KMS-11 (cell line): Measurements from ENCODE around the gene MAP3K21.

Experiments used
- H2AFZ ChIP-seq: fragments of 200-600 bp; sonication (generic); 2 replicates; pipeline ENCODE4 v1.6.1; 2016; ENCODE audit warnings: antibody characterized with exemption, mixed run types, low read depth
- H3K27ac ChIP-seq: fragments of 200-600 bp; sonication (generic); 2 replicates; pipeline ENCODE4 v1.6.1; 2016; ENCODE audit warnings: mild to moderate bottlenecking, mixed run types
- H3K27me3 ChIP-seq: fragments of 200-600 bp; sonication (generic); 2 replicates; pipeline ENCODE4 v1.6.1; 2017; ENCODE audit warnings: mild to moderate bottlenecking, low read depth, mixed run types, moderate library complexity; ENCODE audit not compliant: insufficient read depth
- H3K36me3 ChIP-seq: fragments of 200-600 bp; sonication (generic); 2 replicates; pipeline ENCODE4 v1.6.1; 2017; ENCODE audit warnings: mild to moderate bottlenecking, mixed run types; ENCODE audit not compliant: insufficient read depth
- H3K4me1 ChIP-seq: fragments of 200-600 bp; sonication (generic); 2 replicates; pipeline ENCODE4 v1.6.1; 2016; ENCODE audit warnings: mild to moderate bottlenecking, low read depth, mixed run types; ENCODE audit not compliant: poor library complexity, severe bottlenecking
- H3K4me2 ChIP-seq: fragments of 200-600 bp; sonication (generic); 2 replicates; pipeline ENCODE4 v1.7.0; 2016; ENCODE audit warnings: mild to moderate bottlenecking, mixed run types
- H3K4me3 ChIP-seq: fragments of 200-600 bp; sonication (generic); IDR thresholded peaks from 2 replicates; pipeline ENCODE4 v1.6.1; 2017; ENCODE audit warnings: low read depth, low read length, mixed read lengths; ENCODE audit not compliant: insufficient read depth
- H3K79me2 ChIP-seq: fragments of 200-600 bp; sonication (generic); 2 replicates; pipeline ENCODE4 v1.6.1; 2016; ENCODE audit warnings: low read depth, mixed run types; ENCODE audit not compliant: insufficient read depth
- H3K9ac ChIP-seq: fragments of 200-600 bp; sonication (generic); 2 replicates; pipeline ENCODE4 v1.6.1; 2016; ENCODE audit warnings: mild to moderate bottlenecking, mixed run types
- H4K20me1 ChIP-seq: fragments of 200-600 bp; sonication (generic); 2 replicates; pipeline ENCODE4 v1.6.1; 2016; ENCODE audit warnings: mild to moderate bottlenecking, mixed run types; ENCODE audit not compliant: insufficient read depth
- TF ChIP-seq, protein P1 (sequence below): fragments of 200-600 bp; sonication (generic); conservative IDR thresholded peaks from 2 replicates; pipeline ENCODE4 v1.6.1; 2017; ENCODE audit warnings: low read depth, mild to moderate bottlenecking, antibody characterized with exemption, low read length, moderate library complexity, mixed read lengths

MAP3K21 gene

DNA sequence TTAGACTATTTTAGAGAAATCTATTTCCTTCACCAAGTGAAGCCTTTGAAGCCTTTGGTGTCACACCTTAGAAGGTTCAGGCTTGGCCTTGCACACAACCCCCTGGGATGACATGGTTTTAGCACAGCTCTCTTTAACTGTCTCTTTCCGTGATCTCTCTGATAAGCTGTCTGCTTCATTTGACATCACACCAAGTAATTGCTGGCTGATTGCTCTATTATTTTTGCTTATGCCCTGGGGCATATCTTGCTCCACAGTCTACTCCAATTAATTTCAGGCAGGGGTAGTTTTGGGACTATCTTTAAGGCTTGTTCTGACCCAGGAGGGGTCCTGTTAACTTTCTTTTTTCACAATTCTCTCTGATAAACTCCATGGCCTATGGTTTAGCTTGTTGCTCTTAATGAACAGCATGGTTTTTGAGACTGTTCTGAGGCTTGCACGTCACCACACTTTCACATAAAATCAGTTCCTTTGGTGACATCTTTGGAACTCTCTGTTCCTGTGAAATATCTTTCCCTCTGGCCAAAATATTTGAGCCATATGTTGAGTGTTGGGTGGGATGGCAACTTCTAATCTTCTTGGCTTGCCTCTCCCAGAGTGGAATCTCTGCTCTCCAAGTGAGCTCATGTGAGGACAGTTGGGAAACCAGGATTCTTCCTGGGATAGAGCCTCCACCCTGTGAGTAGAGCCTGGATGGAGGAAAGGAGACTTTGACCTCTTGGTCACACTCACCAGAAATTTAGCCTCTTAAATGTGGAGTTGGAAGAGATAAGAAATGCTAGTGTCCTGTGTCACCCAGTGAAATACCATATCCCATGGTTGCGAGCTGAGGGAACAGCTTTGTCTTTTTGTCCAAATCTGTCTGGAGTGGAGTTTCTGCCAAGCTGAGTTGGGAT, 63.6 kb downstream of the MAP3K21 start:
- Histone ChIP-seq H3K4me1 (peaks cover 7% of the 10 kb centered on the region), H3K27ac (no peak overlapping the region), H4K20me1 (no peaks in the 10 kb centered on the region), H3K79me2 (no peaks in the 10 kb centered on the region), H3K27me3 (no peaks in the 10 kb centered on the region), H3K4me2 (no peak overlapping the region), H3K36me3 (no peaks in the 10 kb centered on the region), H3K4me3 (no peak overlapping the region), H2AFZ (no peak overlapping the region), H3K9ac (no peak overlapping the region)
- TF ChIP-seq, protein P1, sequence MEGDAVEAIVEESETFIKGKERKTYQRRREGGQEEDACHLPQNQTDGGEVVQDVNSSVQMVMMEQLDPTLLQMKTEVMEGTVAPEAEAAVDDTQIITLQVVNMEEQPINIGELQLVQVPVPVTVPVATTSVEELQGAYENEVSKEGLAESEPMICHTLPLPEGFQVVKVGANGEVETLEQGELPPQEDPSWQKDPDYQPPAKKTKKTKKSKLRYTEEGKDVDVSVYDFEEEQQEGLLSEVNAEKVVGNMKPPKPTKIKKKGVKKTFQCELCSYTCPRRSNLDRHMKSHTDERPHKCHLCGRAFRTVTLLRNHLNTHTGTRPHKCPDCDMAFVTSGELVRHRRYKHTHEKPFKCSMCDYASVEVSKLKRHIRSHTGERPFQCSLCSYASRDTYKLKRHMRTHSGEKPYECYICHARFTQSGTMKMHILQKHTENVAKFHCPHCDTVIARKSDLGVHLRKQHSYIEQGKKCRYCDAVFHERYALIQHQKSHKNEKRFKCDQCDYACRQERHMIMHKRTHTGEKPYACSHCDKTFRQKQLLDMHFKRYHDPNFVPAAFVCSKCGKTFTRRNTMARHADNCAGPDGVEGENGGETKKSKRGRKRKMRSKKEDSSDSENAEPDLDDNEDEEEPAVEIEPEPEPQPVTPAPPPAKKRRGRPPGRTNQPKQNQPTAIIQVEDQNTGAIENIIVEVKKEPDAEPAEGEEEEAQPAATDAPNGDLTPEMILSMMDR = no peak

DNA sequence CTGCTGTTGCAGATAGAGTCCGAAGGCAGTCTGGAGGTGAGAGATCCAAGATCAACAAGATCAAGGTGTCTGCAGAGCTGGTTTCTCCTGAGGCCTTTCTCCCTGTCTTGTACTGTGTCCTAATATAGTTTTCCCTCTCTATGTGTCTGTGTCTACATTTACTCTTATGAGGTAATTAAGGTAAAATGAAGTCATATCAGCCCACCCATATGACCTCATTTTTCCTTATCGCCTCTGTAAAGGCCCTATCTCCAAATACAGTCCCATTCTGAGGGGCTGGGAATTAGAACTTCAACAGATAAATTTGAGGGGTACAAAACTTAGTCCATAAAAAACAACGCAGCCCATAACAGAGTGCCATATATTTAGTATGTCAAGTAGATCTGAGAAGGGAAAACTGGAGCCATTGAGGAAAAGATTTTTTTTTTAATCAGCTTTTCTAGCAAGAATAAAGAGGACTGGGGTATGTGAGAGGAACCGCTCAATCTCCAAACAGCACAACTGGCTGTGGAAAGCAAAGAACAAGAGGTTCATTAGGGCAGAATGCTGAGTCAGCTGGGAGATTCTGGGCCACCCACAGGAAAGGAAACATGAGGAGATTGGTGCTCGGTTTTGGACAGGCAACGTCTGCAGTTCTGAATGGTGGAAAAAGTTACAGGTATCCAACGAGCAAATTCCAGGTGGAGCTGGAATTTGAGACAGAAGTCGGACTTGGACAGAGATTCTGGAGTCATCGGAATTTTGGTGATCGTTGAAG, 65.7 kb downstream of the MAP3K21 start:
- no peak overlapping the region for H3K4me3 ChIP-seq
- no peaks in the 10 kb centered on the region for H3K36me3 ChIP-seq
- H3K27me3 ChIP-seq = no peaks in the 10 kb centered on the region
- no peaks in the 10 kb centered on the region for H3K79me2 ChIP-seq
- no peaks in the 10 kb centered on the region for H4K20me1 ChIP-seq
- no peak overlapping the region for H3K9ac ChIP-seq
- TF ChIP-seq, protein P1 = no peak
- H3K4me2 ChIP-seq = no peak overlapping the region
- H3K27ac ChIP-seq = no peak overlapping the region
- H3K4me1 ChIP-seq = peaks cover 7% of the 10 kb centered on the region
- no peak overlapping the region for H2AFZ ChIP-seq

DNA sequence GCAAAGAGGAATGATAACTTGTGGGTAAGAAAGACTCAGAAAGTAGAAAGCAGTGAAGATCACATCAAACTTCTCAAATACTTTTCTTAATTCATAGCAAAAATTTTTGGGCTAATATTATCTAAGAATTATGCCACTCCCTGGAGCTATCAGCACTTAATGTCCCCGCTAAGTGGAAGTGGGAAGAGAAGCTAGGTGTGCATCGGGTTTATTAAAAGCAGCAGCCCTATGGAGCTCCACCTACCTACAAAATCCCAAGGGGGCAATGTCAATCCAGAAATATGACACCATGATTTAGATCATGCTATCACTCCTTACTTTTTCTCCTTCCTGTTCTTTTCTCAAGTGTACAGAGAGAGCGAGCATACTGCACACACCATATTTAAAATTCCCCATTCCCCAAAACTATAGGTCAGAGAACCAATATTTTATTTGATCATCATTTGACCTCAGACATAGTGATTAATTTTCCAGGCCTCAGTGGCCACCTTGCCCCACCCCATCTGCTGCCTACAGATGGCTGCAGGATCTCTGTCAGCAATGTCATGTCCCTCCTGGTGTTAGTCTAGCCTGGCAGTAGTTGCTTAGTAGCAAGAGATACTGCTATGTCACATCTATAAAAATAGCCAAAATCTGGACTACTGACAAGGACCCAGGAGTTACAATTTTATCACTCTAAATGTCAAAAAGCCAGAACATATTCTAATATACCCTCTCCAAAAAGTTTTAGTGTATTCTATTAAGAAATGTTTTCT, 66.6 kb downstream of the MAP3K21 start:
- Histone ChIP-seq H3K36me3 (no peaks in the 10 kb centered on the region), H3K4me1 (peaks cover 7% of the 10 kb centered on the region), H3K9ac (no peak overlapping the region), H3K4me2 (no peak overlapping the region), H3K4me3 (no peak overlapping the region), H3K79me2 (no peaks in the 10 kb centered on the region), H3K27me3 (no peaks in the 10 kb centered on the region), H3K27ac (no peak overlapping the region), H2AFZ (no peak overlapping the region), H4K20me1 (no peaks in the 10 kb centered on the region)
- TF ChIP-seq, protein P1 = no peak

DNA sequence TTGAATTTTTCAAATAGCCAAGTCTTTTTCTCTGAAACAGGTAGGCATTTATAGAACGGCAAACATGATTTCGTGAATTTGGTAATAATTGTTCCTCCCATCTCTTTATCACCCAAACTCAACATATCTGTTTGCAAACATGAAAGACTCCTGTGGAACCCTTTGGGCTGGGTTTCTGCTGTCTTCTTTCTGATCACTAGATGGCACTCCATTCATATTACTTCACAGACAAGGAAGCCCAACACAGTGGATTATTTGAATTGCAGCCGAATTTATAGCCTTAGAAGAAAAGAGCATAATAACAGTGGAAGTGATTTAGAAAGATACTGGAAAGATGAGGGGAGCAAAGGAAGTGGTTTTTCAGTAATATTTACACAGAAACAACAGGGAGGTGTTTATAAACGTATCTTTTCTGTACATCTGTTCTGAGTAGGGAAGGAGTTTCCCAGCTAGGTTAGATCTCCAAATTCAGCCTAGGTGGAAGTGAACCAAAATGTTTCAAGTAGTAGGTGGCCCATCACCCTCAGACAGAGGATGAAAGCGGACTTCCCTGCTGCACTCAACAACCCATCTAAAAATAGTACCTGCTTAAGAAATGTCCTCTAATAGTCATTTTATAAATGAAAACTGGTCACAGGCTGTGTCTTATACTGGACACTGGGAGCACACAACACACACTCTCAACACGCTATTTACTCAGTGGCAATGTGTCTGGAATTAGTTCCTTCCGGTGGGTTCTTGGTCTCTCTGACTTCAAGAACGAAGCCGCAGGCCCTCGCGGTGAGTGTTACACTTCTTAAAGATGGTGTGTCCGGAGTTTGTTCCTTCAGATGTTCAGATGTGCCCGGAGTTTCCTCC, 67.6 kb downstream of the MAP3K21 start:
- Histone ChIP-seq H3K4me3 (no peak overlapping the region), H3K79me2 (no peaks in the 10 kb centered on the region), H4K20me1 (no peaks in the 10 kb centered on the region), H2AFZ (peak overlapping the region; percentile 20), H3K27ac (no peak overlapping the region), H3K36me3 (no peaks in the 10 kb centered on the region), H3K4me2 (no peak overlapping the region), H3K4me1 (peaks cover 7% of the 10 kb centered on the region), H3K9ac (no peak overlapping the region), H3K27me3 (no peaks in the 10 kb centered on the region)
- TF ChIP-seq, protein P1 = peak; percentile 91
